Fibroblast of the aortic adventitia (primary cell): ENCODE measurements around the gene SVOP. TPM values are rescaled to one million over a fixed set of nuclear protein-coding genes. Genes with fewer than 3 reads are reported as not detected.

Experiments
- DNase-seq: peaks from one replicate; pipeline ENCODE4 v3.0.0-alpha.2; 2010; ENCODE audit warnings: low read depth
- H3K4me3 ChIP-seq: 2 replicates; pipeline ENCODE4 v1.5.1; 2011; ENCODE audit warnings: low read depth, mild to moderate bottlenecking, control low read depth, low read length, moderate library complexity
- total RNA-seq: library from RNA; depleted of rRNA; stranded (reverse); fragments of >200 nt; gene quantifications from 2 replicates; pipeline ENCODE4 v1.2.3, GENCODE V29; 2012; ENCODE audit warnings: low replicate concordance
- TF ChIP-seq, protein P1 (sequence below): IDR thresholded peaks from 2 replicates; pipeline ENCODE4 v1.5.1; 2011; ENCODE audit warnings: mild to moderate bottlenecking, low read length, control low read depth, inconsistent platforms; ENCODE audit not compliant: insufficient read depth

Gene SVOP
- total RNA-seq, 1 donor = not detected

DNA sequence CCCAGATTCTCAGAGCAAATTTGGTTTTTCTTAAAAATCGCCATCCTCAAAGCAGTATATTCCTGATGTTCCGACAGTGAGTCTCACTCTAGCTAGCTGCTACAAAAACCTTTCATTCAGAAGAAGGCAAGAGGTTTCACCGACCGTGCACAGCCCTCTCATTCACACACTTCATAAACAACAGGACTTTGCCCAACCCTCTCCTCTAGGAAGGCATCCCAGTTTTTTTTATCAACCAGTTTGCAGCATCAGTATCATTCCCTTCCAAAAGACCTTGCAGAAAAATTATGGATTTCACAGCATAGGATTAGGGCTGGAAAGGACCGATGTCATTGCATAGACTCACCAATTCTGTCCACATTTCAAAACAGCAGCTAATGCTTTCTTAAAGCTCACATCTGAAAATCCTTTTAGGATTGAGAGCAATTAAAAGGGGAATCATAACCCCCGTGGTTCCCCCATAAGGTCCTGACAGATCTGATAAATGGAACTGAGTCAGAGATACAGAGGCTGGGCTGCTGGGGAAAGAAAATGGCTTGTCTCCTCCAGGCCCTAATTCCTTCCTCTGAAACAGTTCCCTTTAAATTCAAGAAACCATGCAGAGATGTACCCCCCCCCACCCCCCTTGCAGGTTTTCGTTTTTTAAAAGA lies 597 bp downstream of the SVOP start:
- TF ChIP-seq, protein P1, sequence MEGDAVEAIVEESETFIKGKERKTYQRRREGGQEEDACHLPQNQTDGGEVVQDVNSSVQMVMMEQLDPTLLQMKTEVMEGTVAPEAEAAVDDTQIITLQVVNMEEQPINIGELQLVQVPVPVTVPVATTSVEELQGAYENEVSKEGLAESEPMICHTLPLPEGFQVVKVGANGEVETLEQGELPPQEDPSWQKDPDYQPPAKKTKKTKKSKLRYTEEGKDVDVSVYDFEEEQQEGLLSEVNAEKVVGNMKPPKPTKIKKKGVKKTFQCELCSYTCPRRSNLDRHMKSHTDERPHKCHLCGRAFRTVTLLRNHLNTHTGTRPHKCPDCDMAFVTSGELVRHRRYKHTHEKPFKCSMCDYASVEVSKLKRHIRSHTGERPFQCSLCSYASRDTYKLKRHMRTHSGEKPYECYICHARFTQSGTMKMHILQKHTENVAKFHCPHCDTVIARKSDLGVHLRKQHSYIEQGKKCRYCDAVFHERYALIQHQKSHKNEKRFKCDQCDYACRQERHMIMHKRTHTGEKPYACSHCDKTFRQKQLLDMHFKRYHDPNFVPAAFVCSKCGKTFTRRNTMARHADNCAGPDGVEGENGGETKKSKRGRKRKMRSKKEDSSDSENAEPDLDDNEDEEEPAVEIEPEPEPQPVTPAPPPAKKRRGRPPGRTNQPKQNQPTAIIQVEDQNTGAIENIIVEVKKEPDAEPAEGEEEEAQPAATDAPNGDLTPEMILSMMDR = no peak
- H3K4me3 ChIP-seq = no peak overlapping the region
- DNase-seq = no peak

DNA sequence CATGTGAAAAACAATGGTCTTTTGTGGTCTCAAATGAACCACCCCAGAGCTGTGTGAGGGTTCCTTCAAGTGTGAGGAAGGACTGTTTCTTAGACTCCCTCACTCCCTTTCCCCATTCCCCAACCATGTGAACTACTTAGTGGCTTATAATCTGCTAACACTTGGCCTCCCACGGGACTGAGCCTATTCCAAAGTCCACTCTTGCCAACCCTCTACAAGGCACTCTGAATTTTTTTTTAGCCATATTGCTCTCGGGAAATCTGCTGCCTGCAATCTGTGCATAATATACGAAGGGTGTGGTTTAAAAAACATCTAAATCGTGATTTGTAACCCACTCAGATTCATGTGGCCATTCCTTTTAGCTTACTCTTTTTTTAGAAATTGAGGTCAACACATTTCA lies 2.6 kb downstream of the SVOP start:
- no peak for DNase-seq
- TF ChIP-seq, protein P1 = no peak
- no peak overlapping the region for H3K4me3 ChIP-seq

DNA sequence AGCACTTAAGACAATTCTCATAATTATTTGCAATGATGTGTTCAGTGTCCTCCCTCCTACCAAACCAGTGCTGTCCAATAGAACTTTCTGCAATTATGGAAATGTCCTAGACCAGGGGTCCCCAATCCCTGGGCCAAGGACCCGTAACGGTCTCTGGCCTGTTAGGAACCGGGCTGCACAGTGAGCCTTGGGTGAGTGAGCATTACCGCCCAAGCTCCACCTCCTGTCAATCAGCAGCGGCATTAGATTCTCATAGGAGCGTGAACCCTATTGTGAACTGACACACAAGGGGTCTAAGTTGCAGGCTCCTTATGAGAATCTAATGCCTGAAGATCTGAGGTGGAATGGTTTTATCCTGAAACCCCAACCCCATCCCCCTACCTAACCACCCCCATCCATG lies 3.9 kb downstream of the SVOP start:
- no peak for DNase-seq
- no peak overlapping the region for H3K4me3 ChIP-seq
- TF ChIP-seq, protein P1 = no peak

DNA sequence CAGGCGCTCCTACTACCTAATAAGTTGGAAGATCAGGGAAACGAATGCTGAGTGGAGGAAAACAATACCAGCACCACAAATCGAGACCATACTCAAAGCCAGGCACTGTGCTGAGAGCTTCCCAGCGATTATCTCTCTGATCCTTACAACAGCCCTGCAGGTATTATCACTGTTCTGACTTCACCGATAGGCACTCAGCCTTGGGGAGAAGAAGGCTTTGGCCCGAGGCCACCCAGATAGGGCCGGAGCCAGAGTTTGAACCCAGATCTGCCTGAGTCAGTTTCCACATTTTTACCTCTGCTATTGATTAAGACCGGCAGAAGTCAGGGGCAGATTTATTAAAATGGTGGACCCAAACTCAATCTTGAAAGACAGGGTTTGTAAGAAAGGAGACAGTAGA lies 4.9 kb downstream of the SVOP start:
- DNase-seq = no peak
- H3K4me3 ChIP-seq = no peak overlapping the region
- TF ChIP-seq, protein P1 = no peak

DNA sequence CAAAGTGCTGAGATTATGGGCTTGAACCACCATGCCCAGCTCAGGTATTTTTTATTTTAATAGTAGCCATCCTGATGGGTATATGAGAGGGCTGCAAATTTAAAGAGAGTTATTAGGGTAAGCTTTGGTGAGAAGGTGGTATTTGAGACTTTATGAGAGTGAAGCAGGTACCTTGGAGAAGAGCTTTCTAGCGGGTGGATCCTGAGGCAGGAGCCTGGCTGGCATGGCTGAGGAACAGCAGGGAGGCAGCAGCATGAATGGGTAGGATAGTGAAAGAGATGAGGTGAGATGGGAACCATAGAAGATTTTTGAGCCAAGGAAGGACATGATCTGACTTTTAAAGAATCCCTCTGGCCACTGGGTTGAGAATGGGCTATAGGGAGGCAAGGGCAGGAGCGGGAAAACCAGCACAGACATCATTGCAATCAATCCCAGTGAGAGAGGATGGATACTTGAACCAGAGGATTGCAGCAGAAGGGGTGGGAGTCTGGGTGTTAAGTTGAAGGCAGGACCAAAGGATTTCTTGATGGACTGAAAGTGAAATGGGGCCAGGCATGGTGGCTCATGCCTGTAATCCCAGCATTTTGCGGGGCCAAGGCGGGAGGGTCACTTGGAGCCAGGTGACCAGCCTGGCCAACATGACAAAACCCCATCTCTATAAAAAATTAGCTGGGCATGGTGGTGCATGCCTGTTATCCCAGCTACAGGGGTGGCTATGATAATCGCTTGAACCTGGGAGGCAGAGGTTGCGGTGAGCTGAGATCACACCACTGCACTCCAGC lies 5.7 kb downstream of the SVOP start:
- TF ChIP-seq, protein P1 = no peak
- H3K4me3 ChIP-seq = no peak overlapping the region
- DNase-seq = no peak

DNA sequence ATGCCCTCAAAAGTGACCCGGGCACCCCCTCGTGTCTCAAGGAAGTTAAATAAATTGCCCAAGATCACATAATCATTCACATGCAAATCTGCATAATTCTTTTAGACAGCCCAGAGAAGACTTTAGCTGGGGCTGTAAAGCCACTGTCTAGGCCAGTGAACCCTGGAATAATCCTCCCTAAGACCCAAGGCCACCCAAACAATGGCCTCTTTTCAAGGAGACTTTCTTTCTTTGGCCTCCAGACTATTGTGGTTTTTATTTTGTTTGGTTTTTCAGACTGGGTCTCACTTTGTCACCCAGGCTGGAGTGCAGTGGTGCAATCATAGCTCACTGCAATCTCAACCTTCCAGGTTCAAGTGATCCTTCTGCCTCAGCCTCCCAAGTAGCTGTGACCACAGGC lies 10.6 kb downstream of the SVOP start:
- H3K4me3 ChIP-seq = no peak overlapping the region
- TF ChIP-seq, protein P1 = no peak
- no peak for DNase-seq
